ENCODE data around the gene TST.

- no peak for TF ChIP-seq GABPA (IDR thresholded peaks at IDR 0.05; ENCODE audit: low read depth)
- TF ChIP-seq NFIC (IDR thresholded peaks at IDR 0.05; ENCODE audit: borderline replicate concordance) = no peak
- TF ChIP-seq, protein P1, sequence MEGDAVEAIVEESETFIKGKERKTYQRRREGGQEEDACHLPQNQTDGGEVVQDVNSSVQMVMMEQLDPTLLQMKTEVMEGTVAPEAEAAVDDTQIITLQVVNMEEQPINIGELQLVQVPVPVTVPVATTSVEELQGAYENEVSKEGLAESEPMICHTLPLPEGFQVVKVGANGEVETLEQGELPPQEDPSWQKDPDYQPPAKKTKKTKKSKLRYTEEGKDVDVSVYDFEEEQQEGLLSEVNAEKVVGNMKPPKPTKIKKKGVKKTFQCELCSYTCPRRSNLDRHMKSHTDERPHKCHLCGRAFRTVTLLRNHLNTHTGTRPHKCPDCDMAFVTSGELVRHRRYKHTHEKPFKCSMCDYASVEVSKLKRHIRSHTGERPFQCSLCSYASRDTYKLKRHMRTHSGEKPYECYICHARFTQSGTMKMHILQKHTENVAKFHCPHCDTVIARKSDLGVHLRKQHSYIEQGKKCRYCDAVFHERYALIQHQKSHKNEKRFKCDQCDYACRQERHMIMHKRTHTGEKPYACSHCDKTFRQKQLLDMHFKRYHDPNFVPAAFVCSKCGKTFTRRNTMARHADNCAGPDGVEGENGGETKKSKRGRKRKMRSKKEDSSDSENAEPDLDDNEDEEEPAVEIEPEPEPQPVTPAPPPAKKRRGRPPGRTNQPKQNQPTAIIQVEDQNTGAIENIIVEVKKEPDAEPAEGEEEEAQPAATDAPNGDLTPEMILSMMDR (IDR thresholded peaks at IDR 0.05) = no peak
- no peak for TF ChIP-seq TCF12 (IDR thresholded peaks at IDR 0.05)
- no peak for TF ChIP-seq EP300 (IDR thresholded peaks at IDR 0.05; ENCODE audit: borderline replicate concordance in 1 of 2, low read depth in 1 of 2, low read length in 1 of 2)
These were observed 5.3 kb upstream of the TST start for GRCh38 chr22:37024339-37025157.

Measured in SK-N-SH (cell line).